CD14-positive monocyte (primary cell): ENCODE data around the gene ZNF385A. TPM values are rescaled to one million over a fixed set of nuclear protein-coding genes. Genes with fewer than 3 reads are reported as not detected.

Source experiments
- DNase-seq, 3 donors: peaks; one replicate each; pipeline ENCODE4 v3.0.0-alpha.2; 2011 to 2022
- H2AFZ ChIP-seq: 2 replicates; pipeline ENCODE4 v1.6.0; 2012; ENCODE audit warnings: mild to moderate bottlenecking, low read depth, low read length, inconsistent platforms; ENCODE audit not compliant: insufficient read depth, poor library complexity, severe bottlenecking
- H3K27ac ChIP-seq, 2 donors: 1 replicate in 1 of 2; 2 replicates in 1 of 2; pipeline ENCODE4 v1.5.1; 2012 to 2013; ENCODE audit warnings: low read length in 2 of 2, control low read depth in 1 of 2, inconsistent platforms in 1 of 2, low read depth in 1 of 2, mild to moderate bottlenecking in 1 of 2
- H3K27me3 ChIP-seq, 2 donors: one replicate each; pipeline versions ENCODE4 v1.6.0 to v1.6.1; 2011 to 2013; ENCODE audit warnings: low read length in 2 of 2; ENCODE audit not compliant: control insufficient read depth in 2 of 2, insufficient read depth in 2 of 2
- H3K36me3 ChIP-seq, 2 donors: replicated peaks in 1 of 2; 1 replicate in 1 of 2; 2 replicates in 1 of 2; pipeline versions ENCODE4 v1.5.1 to v1.6.1; 2012 to 2013; ENCODE audit warnings: low read length in 2 of 2, control low read depth in 1 of 2, inconsistent platforms in 1 of 2, mild to moderate bottlenecking in 1 of 2; ENCODE audit not compliant: insufficient read depth in 2 of 2, control insufficient read depth in 1 of 2
- H3K4me1 ChIP-seq, 2 donors: 1 replicate in 1 of 2; 2 replicates in 1 of 2; pipeline versions ENCODE4 v1.5.1 to v1.6.1; 2012 to 2013; ENCODE audit warnings: low read length in 2 of 2, control low read depth in 1 of 2, inconsistent platforms in 1 of 2, mild to moderate bottlenecking in 1 of 2, moderate library complexity in 1 of 2; ENCODE audit not compliant: insufficient read depth in 2 of 2, control insufficient read depth in 1 of 2
- H3K4me2 ChIP-seq: replicated peaks from 2 replicates; pipeline ENCODE3; 2012; ENCODE audit warnings: low read length, moderate library complexity, mild to moderate bottlenecking; ENCODE audit not compliant: poor library complexity, severe bottlenecking; ENCODE audit errors: extremely low read depth
- H3K4me3 ChIP-seq, 3 experiments: fragments of 200-600 bp in 1 of 3; sonication (generic) in 1 of 3; replicated peaks in 1 of 3; 1 replicate in 2 of 3; 2 replicates in 1 of 3; pipeline ENCODE4 v1.5.1; 2011 to 2013; ENCODE audit warnings: low read length in 3 of 3, mild to moderate bottlenecking in 3 of 3, control low read depth in 2 of 3, low read depth in 2 of 3, inconsistent platforms in 1 of 3, moderate library complexity in 1 of 3
- H3K79me2 ChIP-seq: 2 replicates; pipeline ENCODE4 v1.6.0; 2012; ENCODE audit warnings: mild to moderate bottlenecking, control low read depth, inconsistent platforms, low read length, moderate library complexity; ENCODE audit not compliant: insufficient read depth
- H3K9ac ChIP-seq: 2 replicates; pipeline ENCODE4 v1.6.0; 2017; ENCODE audit warnings: low read length, mild to moderate bottlenecking; ENCODE audit not compliant: insufficient read depth, poor library complexity, severe bottlenecking
- H3K9me3 ChIP-seq, 2 donors: replicated peaks in 1 of 2; 1 replicate in 1 of 2; 2 replicates in 1 of 2; pipeline versions ENCODE4 v1.5.1 to v1.6.1; 2012 to 2013; ENCODE audit warnings: low read length in 2 of 2, control low read depth in 1 of 2; ENCODE audit not compliant: control insufficient read depth in 1 of 2, insufficient read depth in 1 of 2
- H4K20me1 ChIP-seq: 2 replicates; pipeline ENCODE4 v1.6.0; 2012; ENCODE audit warnings: mild to moderate bottlenecking, low read length, control low read depth, moderate library complexity; ENCODE audit not compliant: insufficient read depth
- H3K27ac Mint-ChIP-seq, 7 donors: one replicate each; pipeline ENCODE4 v1.8.0; 2020; ENCODE audit warnings: mild to moderate bottlenecking in 7 of 7, mixed read lengths in 7 of 7, moderate library complexity in 6 of 7, inconsistent platforms in 2 of 7
- H3K27me3 Mint-ChIP-seq, 3 donors: one replicate each; pipeline ENCODE4 v1.8.0; 2021 to 2022; ENCODE audit warnings: low read depth in 3 of 3, mild to moderate bottlenecking in 3 of 3, mixed read lengths in 3 of 3, moderate library complexity in 3 of 3, inconsistent platforms in 1 of 3
- H3K36me3 Mint-ChIP-seq, 2 donors: one replicate each; pipeline ENCODE4 v1.8.0; 2020; ENCODE audit warnings: mixed read lengths in 2 of 2, inconsistent platforms in 1 of 2, mild to moderate bottlenecking in 1 of 2
- H3K4me1 Mint-ChIP-seq: one replicate; pipeline ENCODE4 v1.8.0; 2020; ENCODE audit warnings: mild to moderate bottlenecking, mixed read lengths
- H3K4me3 Mint-ChIP-seq, 2 donors: one replicate each; pipeline ENCODE4 v1.8.0; 2020; ENCODE audit warnings: mild to moderate bottlenecking in 2 of 2, mixed read lengths in 2 of 2, moderate library complexity in 1 of 2
- H3K9me3 Mint-ChIP-seq, 7 donors: one replicate each; pipeline ENCODE4 v1.8.0; 2020 to 2022; ENCODE audit warnings: mixed read lengths in 7 of 7, mild to moderate bottlenecking in 6 of 7, moderate library complexity in 6 of 7, inconsistent platforms in 2 of 7
- WGBS: methylation state at CpG from one replicate; pipeline ENCODE4 v1.1.5; 2013; ENCODE audit warnings: missing lambda C conversion rate; ENCODE audit not compliant: insufficient coverage; 5-methylcytosine and 5-hydroxymethylcytosine counted together
- intact Hi-C, 2 donors: fragments of 100-400 bp; cut with micrococcal nuclease; formaldehyde crosslinking; loops; one replicate each; pipeline versions ENCODE4 v1.15.0 to v1.15.1; 2023
- polyA plus RNA-seq, 3 donors: library from polyadenylated mRNA; depleted of rRNA in 1 of 3; unstranded in 2 of 3; stranded (reverse) in 1 of 3; fragments of 300-500 nt in 2 of 3; fragments of >200 nt in 1 of 3; fragmentation: Illumina TruSeq in 2 of 3; gene quantifications; 1 replicate in 2 of 3; 2 replicates in 1 of 3; pipeline ENCODE4 v1.2.3, GENCODE V29; 2012 to 2021
- TF ChIP-seq, protein P1 (sequence below): fragments of 200-600 bp; IDR thresholded peaks from one replicate; pipeline ENCODE4 v1.8.0; 2022; ENCODE audit warnings: antibody characterized with exemption, mild to moderate bottlenecking

Gene ZNF385A
- polyA plus RNA-seq, 3 donors = 53.9 to 97.6 (median 78.3) TPM

GRCh38 chr12:54338698-54339296 lies 45.7 kb downstream of the ZNF385A start:
- peak overlapping the region in 1 of 7 donors; percentile 42 for H3K27ac Mint-ChIP-seq
- no peaks in the 10 kb centered on the region for H3K9me3 Mint-ChIP-seq
- intact Hi-C loops = loop anchor here in 1 of 2 donors (5.0 kb wide), 1 partner anchor 34 kb away; no protein-coding TSS in a partner anchor
- Histone ChIP-seq H3K27ac (no peak overlapping the region), H3K36me3 (peaks cover 34 to 54% of the 10 kb centered on the region in 2 donors), H3K4me2 (no peak overlapping the region), H3K79me2 (peaks cover 65% of the 10 kb centered on the region), H3K9ac (no peak overlapping the region), H4K20me1 (peaks cover 21% of the 10 kb centered on the region), H3K4me3 (no peak overlapping the region), H3K27me3 (no peaks in the 10 kb centered on the region), H3K4me1 (peaks cover 5 to 12% of the 10 kb centered on the region in 2 donors), H2AFZ (no peak overlapping the region), H3K9me3 (no peaks in the 10 kb centered on the region)
- peaks cover 17% of the 10 kb centered on the region for H3K4me1 Mint-ChIP-seq
- peaks cover 39 to 58% of the 10 kb centered on the region in 2 donors for H3K36me3 Mint-ChIP-seq
- TF ChIP-seq, protein P1, sequence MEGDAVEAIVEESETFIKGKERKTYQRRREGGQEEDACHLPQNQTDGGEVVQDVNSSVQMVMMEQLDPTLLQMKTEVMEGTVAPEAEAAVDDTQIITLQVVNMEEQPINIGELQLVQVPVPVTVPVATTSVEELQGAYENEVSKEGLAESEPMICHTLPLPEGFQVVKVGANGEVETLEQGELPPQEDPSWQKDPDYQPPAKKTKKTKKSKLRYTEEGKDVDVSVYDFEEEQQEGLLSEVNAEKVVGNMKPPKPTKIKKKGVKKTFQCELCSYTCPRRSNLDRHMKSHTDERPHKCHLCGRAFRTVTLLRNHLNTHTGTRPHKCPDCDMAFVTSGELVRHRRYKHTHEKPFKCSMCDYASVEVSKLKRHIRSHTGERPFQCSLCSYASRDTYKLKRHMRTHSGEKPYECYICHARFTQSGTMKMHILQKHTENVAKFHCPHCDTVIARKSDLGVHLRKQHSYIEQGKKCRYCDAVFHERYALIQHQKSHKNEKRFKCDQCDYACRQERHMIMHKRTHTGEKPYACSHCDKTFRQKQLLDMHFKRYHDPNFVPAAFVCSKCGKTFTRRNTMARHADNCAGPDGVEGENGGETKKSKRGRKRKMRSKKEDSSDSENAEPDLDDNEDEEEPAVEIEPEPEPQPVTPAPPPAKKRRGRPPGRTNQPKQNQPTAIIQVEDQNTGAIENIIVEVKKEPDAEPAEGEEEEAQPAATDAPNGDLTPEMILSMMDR = no peak
- no peak for DNase-seq
- H3K4me3 Mint-ChIP-seq = no peak overlapping the region
- no CpG with 5 or more reads among the region's 4 CpGs for WGBS
- no peaks in the 10 kb centered on the region for H3K27me3 Mint-ChIP-seq

DNA sequence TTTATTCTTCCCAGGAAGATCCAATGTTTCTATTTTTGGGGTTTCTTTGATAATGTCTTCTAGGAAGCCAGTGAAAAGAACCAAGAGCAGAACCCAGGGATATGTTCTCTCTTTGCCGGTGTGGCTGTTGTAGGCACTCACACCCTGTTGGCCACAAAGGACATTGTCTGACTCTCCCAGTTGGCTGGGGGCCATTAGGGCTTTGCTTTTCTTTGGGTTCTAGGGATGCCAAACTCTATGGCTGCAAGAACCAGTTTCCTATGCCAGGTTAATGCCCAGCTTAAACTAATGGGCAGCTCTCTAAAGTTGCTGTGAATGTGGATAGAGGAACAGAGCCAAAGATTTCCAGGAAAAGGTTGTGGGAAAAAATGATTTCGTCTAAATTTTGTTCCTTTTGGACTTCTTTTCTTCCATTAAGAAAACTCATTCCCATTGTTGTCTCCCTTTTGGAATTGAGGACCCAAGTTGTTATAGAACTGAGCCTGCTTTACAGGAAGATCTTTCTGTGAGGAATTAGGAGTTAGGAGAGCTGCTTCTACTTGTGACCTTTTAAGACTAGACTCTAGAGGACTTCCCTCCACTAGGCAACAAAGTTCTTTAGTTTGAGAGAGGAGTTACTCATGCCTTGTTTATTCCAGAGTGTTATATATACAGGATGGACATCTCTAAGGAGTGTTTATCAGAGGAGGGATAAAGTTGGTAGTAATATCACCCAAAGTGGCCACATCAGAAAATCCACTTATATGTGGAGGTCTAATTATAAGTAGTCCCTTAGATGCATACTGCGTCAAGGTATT lies 46.5 kb downstream of the ZNF385A start:
- Histone ChIP-seq H3K4me2 (no peak overlapping the region), H4K20me1 (peaks cover 21% of the 10 kb centered on the region), H3K9me3 (no peaks in the 10 kb centered on the region), H3K36me3 (peaks cover 27 to 46% of the 10 kb centered on the region in 2 donors), H3K79me2 (peaks cover 72% of the 10 kb centered on the region), H2AFZ (no peak overlapping the region), H3K27ac (no peak overlapping the region), H3K4me3 (no peak overlapping the region), H3K27me3 (no peaks in the 10 kb centered on the region), H3K4me1 (peaks cover 6 to 12% of the 10 kb centered on the region in 2 donors), H3K9ac (no peak overlapping the region)
- TF ChIP-seq, protein P1 = no peak
- intact Hi-C loops = loop anchor here in 1 of 2 donors (5.0 kb wide), 1 partner anchor 34 kb away; no protein-coding TSS in a partner anchor
- WGBS = 100% methylated on average over 1 of the region's 3 CpGs
- Mint-ChIP-seq H3K4me3 (no peak overlapping the region), H3K27me3 (no peaks in the 10 kb centered on the region), H3K27ac (peak overlapping the region in 5 of 7 donors; percentile 7 to 85 (median 59)), H3K4me1 (peaks cover 20% of the 10 kb centered on the region), H3K9me3 (no peaks in the 10 kb centered on the region), H3K36me3 (peaks cover 33 to 52% of the 10 kb centered on the region in 2 donors)
- DNase-seq = no peak
